IMR-90 (cell line): ENCODE results near the gene ANGEL1. TPM values are rescaled to one million over a fixed set of nuclear protein-coding genes. Genes with fewer than 3 reads are reported as not detected.

Experiments
- ATAC-seq: fragments of 200-7000 bp; cut with Tn5 transposase; 2 replicates; pipeline ENCODE4 v1.9.1; 2020; ENCODE audit warnings: low read depth, mild to moderate bottlenecking, moderate library complexity
- BruUV-seq: library from RNA; stranded (reverse); fragments of 400-500 nt; replicated peaks from 2 replicates; lab custom pipeline; 2021; lab: Mats Ljungman, UMichigan
- CTCF ChIA-PET: fragments of 300-600 bp; formaldehyde crosslinking; extraction: SDS; loops from one replicate; lab custom pipeline; 2021; ENCODE audit warnings: antibody characterized with exemption; lab: Yijun Ruan, JAX
- POLR2A ChIA-PET: fragments of 300-600 bp; sonication (Branson Sonifier 250); formaldehyde crosslinking; loops from one replicate; lab custom pipeline; 2022; ENCODE audit warnings: antibody characterized with exemption; ENCODE audit not compliant: unreplicated experiment; lab: Charles Lee
- DNase-seq: peaks from one replicate; pipeline ENCODE4 v3.0.0; 2013
- H2AFZ ChIP-seq: replicated peaks from 2 replicates; pipeline ENCODE3; 2013; ENCODE audit warnings: low read length, mild to moderate bottlenecking; ENCODE audit not compliant: poor library complexity
- H2AK5ac ChIP-seq: 2 replicates; pipeline ENCODE4 v1.6.1; 2013; ENCODE audit warnings: low read depth, low read length, inconsistent platforms
- H2AK9ac ChIP-seq: replicated peaks from 2 replicates; pipeline ENCODE3; 2013; ENCODE audit warnings: mild to moderate bottlenecking, low read depth, low read length, moderate library complexity; ENCODE audit not compliant: poor library complexity
- H2BK120ac ChIP-seq: 2 replicates; pipeline ENCODE4 v1.6.1; 2013; ENCODE audit warnings: low read depth, low read length, inconsistent platforms
- H2BK15ac ChIP-seq: 3 replicates; pipeline ENCODE4 v1.6.1; 2013; ENCODE audit warnings: low read depth, low read length, inconsistent platforms
- H2BK20ac ChIP-seq: 2 replicates; pipeline ENCODE4 v1.6.1; 2013; ENCODE audit warnings: low read depth, mild to moderate bottlenecking, inconsistent platforms, low read length, moderate library complexity
- H2BK5ac ChIP-seq: 2 replicates; pipeline ENCODE4 v1.6.1; 2013; ENCODE audit warnings: mild to moderate bottlenecking, low read depth, low read length, inconsistent platforms; ENCODE audit not compliant: poor library complexity, severe bottlenecking
- H3K14ac ChIP-seq: replicated peaks from 2 replicates; pipeline ENCODE4 v1.6.1; 2013; ENCODE audit warnings: low read depth, low read length, inconsistent platforms
- H3K18ac ChIP-seq: 2 replicates; pipeline ENCODE4 v1.6.1; 2013; ENCODE audit warnings: low read depth, low read length, control low read depth
- H3K23ac ChIP-seq: 2 replicates; pipeline ENCODE4 v1.6.1; 2013; ENCODE audit warnings: low read depth, low read length, inconsistent platforms
- H3K27ac ChIP-seq: 2 replicates; pipeline ENCODE4 v1.5.1; 2013; ENCODE audit warnings: mild to moderate bottlenecking, control low read depth, low read length; ENCODE audit not compliant: insufficient read depth
- H3K27me3 ChIP-seq: 2 replicates; pipeline ENCODE4 v1.6.1; 2013; ENCODE audit warnings: low read length; ENCODE audit not compliant: control insufficient read depth, insufficient read depth
- H3K36me3 ChIP-seq: 2 replicates; pipeline ENCODE4 v1.6.1; 2013; ENCODE audit warnings: low read length, mixed read lengths; ENCODE audit not compliant: control insufficient read depth, insufficient read depth
- H3K4ac ChIP-seq: 2 replicates; pipeline ENCODE4 v1.6.1; 2013; ENCODE audit warnings: low read depth, low read length, inconsistent platforms
- H3K4me1 ChIP-seq: 2 replicates; pipeline ENCODE4 v1.6.1; 2013; ENCODE audit warnings: low read length, mixed read lengths; ENCODE audit not compliant: control insufficient read depth, insufficient read depth
- H3K4me2 ChIP-seq: 2 replicates; pipeline ENCODE4 v1.6.1; 2013; ENCODE audit warnings: low read depth, mild to moderate bottlenecking, control low read depth, low read length, moderate library complexity
- H3K4me3 ChIP-seq: 2 replicates; pipeline ENCODE4 v1.5.1; 2013; ENCODE audit warnings: low read depth, mild to moderate bottlenecking, control low read depth, low read length, moderate library complexity; ENCODE audit not compliant: insufficient read depth
- H3K56ac ChIP-seq: 2 replicates; pipeline ENCODE4 v1.6.1; 2013; ENCODE audit warnings: low read length, inconsistent platforms; ENCODE audit not compliant: insufficient read depth; ENCODE audit errors: extremely low read depth
- H3K79me1 ChIP-seq, 2 experiments: 2 replicates each; pipeline ENCODE4 v1.6.1; 2013; ENCODE audit warnings: low read length in 2 of 2, inconsistent platforms in 1 of 2, low read depth in 1 of 2
- H3K9ac ChIP-seq: 2 replicates; pipeline ENCODE4 v1.6.1; 2013; ENCODE audit warnings: low read depth, low read length, control low read depth
- H3K9me1 ChIP-seq: 2 replicates; pipeline ENCODE4 v1.6.1; 2013; ENCODE audit warnings: low read length, inconsistent platforms; ENCODE audit not compliant: insufficient read depth
- H3K9me3 ChIP-seq: 2 replicates; pipeline ENCODE4 v1.6.1; 2013; ENCODE audit warnings: low read length; ENCODE audit not compliant: control insufficient read depth, insufficient read depth
- H4K20me1 ChIP-seq: 2 replicates; pipeline ENCODE4 v1.6.1; 2013; ENCODE audit warnings: low read length, inconsistent platforms; ENCODE audit not compliant: insufficient read depth
- H4K5ac ChIP-seq: 2 replicates; pipeline ENCODE4 v1.6.1; 2013; ENCODE audit warnings: mild to moderate bottlenecking, low read depth, low read length, control low read depth
- H4K8ac ChIP-seq, 2 experiments: 2 replicates each; pipeline ENCODE4 v1.6.1; 2013; ENCODE audit warnings: low read depth in 2 of 2, low read length in 2 of 2, control low read depth in 1 of 2, inconsistent platforms in 1 of 2
- H4K91ac ChIP-seq: 2 replicates; pipeline ENCODE4 v1.6.1; 2013; ENCODE audit warnings: low read depth, low read length, inconsistent platforms; ENCODE audit not compliant: insufficient read depth
- BHLHE40 ChIP-seq: fragments of 150-350 bp; IDR thresholded peaks from 2 replicates; pipeline ENCODE4 v1.6.1; 2016; ENCODE audit warnings: mild to moderate bottlenecking, low read depth, low read length
- CEBPB ChIP-seq: IDR thresholded peaks from 2 replicates; pipeline ENCODE4 v1.6.1; 2012; ENCODE audit warnings: low read depth, low read length, improper control_type of control experiment
- CHD1 ChIP-seq: IDR thresholded peaks from 2 replicates; pipeline ENCODE4 v1.6.1; 2012; ENCODE audit warnings: low read depth, low read length, improper control_type of control experiment
- CTCF ChIP-seq: conservative IDR thresholded peaks from 2 replicates; pipeline ENCODE4 v1.5.1; 2012; ENCODE audit warnings: mild to moderate bottlenecking, low read depth, low read length, improper control_type of control experiment
- FOS ChIP-seq: fragments of 150-350 bp; IDR thresholded peaks from 2 replicates; pipeline ENCODE4 v1.6.1; 2016; ENCODE audit warnings: low read depth, low read length
- MAZ ChIP-seq: IDR thresholded peaks from 2 replicates; pipeline ENCODE4 v1.6.1; 2012; ENCODE audit warnings: low read depth, mild to moderate bottlenecking, low read length, improper control_type of control experiment, moderate library complexity, borderline replicate concordance
- RFX5 ChIP-seq: IDR thresholded peaks from 2 replicates; pipeline ENCODE4 v1.8.0; 2012; ENCODE audit warnings: low read depth, mild to moderate bottlenecking, low read length, moderate library complexity
- SMC3 ChIP-seq: fragments of 150-350 bp; IDR thresholded peaks from 2 replicates; pipeline ENCODE4 v1.6.1; 2016; ENCODE audit warnings: low read depth, mild to moderate bottlenecking, antibody characterized with exemption, low read length, moderate library complexity
- USF2 ChIP-seq: fragments of 150-350 bp; IDR thresholded peaks from 2 replicates; pipeline ENCODE4 v1.6.1; 2017; ENCODE audit warnings: mild to moderate bottlenecking, antibody characterized with exemption, low read length, low read depth
- WGBS, 2 experiments: methylation state at CpG; one replicate each; pipeline versions ENCODE4 v1.1.5 to v1.1.7; 2013; ENCODE audit warnings: missing lambda C conversion rate in 2 of 2; ENCODE audit not compliant: insufficient read length in 1 of 2; ENCODE audit errors: extremely low coverage in 2 of 2; 5-methylcytosine and 5-hydroxymethylcytosine counted together
- dilution Hi-C: fragments of 300-500 bp; cut with HindIII; formaldehyde crosslinking; loops from one replicate; pipeline ENCODE4 v1.14.3; 2018; ENCODE audit warnings: low sequenced_read_pairs; ENCODE audit not compliant: unreplicated experiment
- in situ Hi-C: fragments of 300-500 bp; cut with MboI; formaldehyde crosslinking; loops from 3 replicates; pipeline ENCODE4 v1.14.3; 2019; ENCODE audit warnings: low sequenced_read_pairs, inconsistent platforms, mixed read lengths
- intact Hi-C: fragments of 100-400 bp; cut with micrococcal nuclease; formaldehyde crosslinking; loops from 2 replicates; pipeline ENCODE4 v1.10.0; 2022
- polyA plus RNA-seq, 3 experiments: library from polyadenylated mRNA; depleted of rRNA; stranded (reverse); fragments of >200 nt; gene quantifications; 2 replicates each; pipeline ENCODE4 v1.2.3, GENCODE V29; 2012; ENCODE audit warnings: low replicate concordance in 1 of 3
- total RNA-seq: library from RNA; depleted of rRNA; stranded (reverse); fragments of >200 nt; gene quantifications from 2 replicates; pipeline ENCODE4 v1.2.3, GENCODE V29; 2012
- TF ChIP-seq, protein P1 (sequence below): fragments of 150-350 bp; IDR thresholded peaks from 2 replicates; pipeline ENCODE4 v1.6.1; 2016; ENCODE audit warnings: low read depth, mild to moderate bottlenecking, low read length, moderate library complexity, borderline replicate concordance

The ANGEL1 gene
- total and polyA plus RNA-seq, 2 of the 4 experiments (the other 2 are of a cell fraction) = 4.1 to 10.0 TPM

- Histone ChIP-seq H3K18ac (no peak overlapping the region), H2BK20ac (no peak overlapping the region), H3K36me3 (peaks cover 4% of the 10 kb centered on the region; the same call in 1 of the 2 replicates), H2BK5ac (no peak overlapping the region), H3K23ac (no peak overlapping the region), H4K8ac (no peak overlapping the region), H2AK9ac (no peak overlapping the region), H3K4me2 (no peak overlapping the region), H3K27ac (no peak overlapping the region), H3K9me1 (peaks cover 8% of the 10 kb centered on the region; the same call in 1 of the 2 replicates), H4K5ac (no peak overlapping the region), H2AFZ (no peak overlapping the region), H2BK15ac (no peak overlapping the region), H3K9ac (no peak overlapping the region), H2BK120ac (no peak overlapping the region), H3K56ac (no peak overlapping the region), H4K91ac (no peak overlapping the region), H4K20me1 (no peaks in the 10 kb centered on the region), H3K27me3 (no peaks in the 10 kb centered on the region), H3K79me1 (no peaks in the 10 kb centered on the region), H3K4ac (no peak overlapping the region), H3K4me3 (no peak overlapping the region), H2AK5ac (no peak overlapping the region), H3K9me3 (no peaks in the 10 kb centered on the region), H3K14ac (no peak overlapping the region), H3K4me1 (peaks cover 18% of the 10 kb centered on the region)
- no TSS peak for BruUV-seq
- in situ Hi-C loops (no loop called here), dilution Hi-C loops (no loop called here), intact Hi-C loops (no loop called here)
- DNase-seq (no peak), ATAC-seq (no peak)
- POLR2A ChIA-PET = no interaction called here
- 100% methylated on average over 2 of the region's 10 CpGs; no CpG with 5 or more reads in 1 of the 2 experiments for WGBS, 2 experiments
- CTCF ChIA-PET = no interaction called here
- no peak for TF ChIP-seq SMC3
- TF ChIP-seq BHLHE40 = no peak
- no peak for TF ChIP-seq CHD1
- no peak for TF ChIP-seq CEBPB
- TF ChIP-seq FOS = no peak
- no peak for TF ChIP-seq CTCF
- TF ChIP-seq MAZ = no peak
- TF ChIP-seq, protein P1, sequence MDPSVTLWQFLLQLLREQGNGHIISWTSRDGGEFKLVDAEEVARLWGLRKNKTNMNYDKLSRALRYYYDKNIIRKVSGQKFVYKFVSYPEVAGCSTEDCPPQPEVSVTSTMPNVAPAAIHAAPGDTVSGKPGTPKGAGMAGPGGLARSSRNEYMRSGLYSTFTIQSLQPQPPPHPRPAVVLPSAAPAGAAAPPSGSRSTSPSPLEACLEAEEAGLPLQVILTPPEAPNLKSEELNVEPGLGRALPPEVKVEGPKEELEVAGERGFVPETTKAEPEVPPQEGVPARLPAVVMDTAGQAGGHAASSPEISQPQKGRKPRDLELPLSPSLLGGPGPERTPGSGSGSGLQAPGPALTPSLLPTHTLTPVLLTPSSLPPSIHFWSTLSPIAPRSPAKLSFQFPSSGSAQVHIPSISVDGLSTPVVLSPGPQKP = no peak
- no peak for TF ChIP-seq USF2
- no peak for TF ChIP-seq RFX5
These were observed 36.0 kb downstream of the ANGEL1 start for GRCh38 chr14:76776428-76777251.
